Stimulated activated CD8-positive, alpha-beta memory T cell treated with anti-CD3 and anti-CD28 coated beads, Interleukin-12 subunit alpha, Interleukin-12 subunit beta, amount 100 ng/mL, for 4 hours (primary cell): ENCODE measurements around the gene GAMT.
"Not testable (repeated sequence)": the region's sequence is repeated elsewhere in the genome, so short reads cannot be mapped to it uniquely, and the experiment has no call there.

Source experiments
- DNase-seq: peaks from one replicate; pipeline ENCODE4 v3.0.0-alpha.2; 2020; ENCODE audit warnings: low read depth

The GAMT gene

DNA sequence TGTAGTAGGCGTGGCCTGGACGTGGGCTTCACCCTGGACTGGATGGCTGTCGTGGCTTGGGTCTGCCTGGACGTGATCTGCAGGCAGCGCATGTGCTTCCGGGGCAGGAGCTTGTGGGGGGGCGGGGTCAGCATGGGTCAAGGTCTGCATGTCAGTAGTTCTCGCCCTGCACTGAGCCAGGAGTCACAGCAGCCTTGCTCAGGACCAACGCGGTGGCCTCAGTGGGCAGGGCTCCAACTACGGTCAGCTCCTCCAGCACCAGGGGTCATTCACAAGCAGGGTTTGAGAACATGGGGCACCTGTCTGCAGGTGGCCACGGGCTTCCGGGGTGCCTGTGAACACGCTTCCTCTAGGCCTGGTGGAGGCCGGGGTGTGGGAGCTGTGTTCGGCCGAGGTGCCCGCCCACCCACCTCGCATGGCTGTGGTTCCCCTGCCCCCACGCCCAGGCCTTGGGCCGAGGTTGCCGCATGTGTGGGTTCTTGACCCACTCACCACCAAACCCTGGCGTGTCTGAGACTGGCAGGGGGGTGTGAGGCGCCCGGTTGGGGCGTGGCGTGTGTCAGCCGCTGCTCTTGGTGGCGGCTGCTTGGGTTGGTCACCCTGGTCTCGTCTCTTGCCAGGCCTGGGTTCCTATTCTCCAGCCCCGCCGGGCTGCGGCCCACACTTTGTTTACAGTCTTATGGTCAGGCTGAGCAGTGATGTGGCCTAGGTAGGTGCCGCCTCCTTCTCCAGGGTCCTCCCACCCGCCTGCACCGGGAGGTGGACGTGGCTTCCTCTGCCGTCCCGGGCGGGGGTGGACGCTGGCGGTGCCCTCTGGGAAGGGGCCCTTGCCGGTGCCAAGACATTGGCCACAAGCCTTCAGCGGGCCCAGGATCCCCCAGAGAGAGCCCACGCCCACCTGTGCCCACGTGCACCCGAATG, 32.0 kb upstream of the GAMT start:
- DNase-seq = no peak

GRCh38 chr19:1432507-1432887, 31.2 kb upstream of the GAMT start:
- DNase-seq = no peak

- DNase-seq = no peak
Observed at GRCh38 chr19:1431759-1432506, 30.6 kb upstream of the GAMT start.

DNA sequence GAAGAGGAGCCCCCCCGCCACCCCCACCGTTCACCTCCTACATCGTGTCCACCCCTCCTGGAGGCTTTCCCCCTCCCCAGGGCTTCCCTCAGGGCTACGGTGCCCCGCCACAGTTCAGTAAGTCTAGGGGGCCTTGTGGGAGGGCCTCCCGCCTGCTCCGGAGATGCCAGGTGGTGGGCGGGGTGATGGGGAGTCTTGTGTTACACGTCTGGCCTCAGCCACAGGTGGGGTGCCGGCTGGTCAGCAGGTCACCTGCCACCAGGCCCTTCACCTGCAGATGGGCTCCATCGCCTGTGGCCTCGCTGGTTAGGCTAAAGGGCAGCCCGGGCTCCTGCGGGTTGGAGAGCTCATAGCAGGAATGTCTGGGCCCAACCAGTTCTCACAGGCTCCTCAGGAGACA, 28.9 kb upstream of the GAMT start:
- no peak for DNase-seq

DNA sequence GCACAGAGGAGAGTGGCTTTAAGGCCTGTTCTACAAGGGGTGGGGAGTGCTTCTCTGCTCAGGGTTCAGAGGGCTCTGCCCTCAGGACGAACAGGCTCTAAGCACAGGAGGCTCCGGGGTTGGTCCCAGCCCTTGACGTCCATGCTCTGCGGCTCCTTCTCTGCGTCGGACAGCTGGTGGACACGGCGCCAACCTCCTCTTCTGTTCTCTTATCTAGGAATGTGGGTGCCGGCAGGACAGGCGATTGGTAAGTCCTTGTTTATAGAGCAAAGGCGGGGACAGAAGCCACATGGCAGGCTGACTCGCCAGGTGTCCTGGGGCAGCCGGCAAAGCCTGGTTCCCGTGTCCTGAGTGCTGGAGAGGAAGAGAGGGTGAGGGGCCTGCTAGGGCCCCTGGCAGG, 28.4 kb upstream of the GAMT start:
- no peak for DNase-seq

- no peak for DNase-seq
Observed at GRCh38 chr19:1428738-1429391, 27.5 kb upstream of the GAMT start.

GRCh38 chr19:1427221-1427920, 26.0 kb upstream of the GAMT start:
- no peak for DNase-seq

DNA sequence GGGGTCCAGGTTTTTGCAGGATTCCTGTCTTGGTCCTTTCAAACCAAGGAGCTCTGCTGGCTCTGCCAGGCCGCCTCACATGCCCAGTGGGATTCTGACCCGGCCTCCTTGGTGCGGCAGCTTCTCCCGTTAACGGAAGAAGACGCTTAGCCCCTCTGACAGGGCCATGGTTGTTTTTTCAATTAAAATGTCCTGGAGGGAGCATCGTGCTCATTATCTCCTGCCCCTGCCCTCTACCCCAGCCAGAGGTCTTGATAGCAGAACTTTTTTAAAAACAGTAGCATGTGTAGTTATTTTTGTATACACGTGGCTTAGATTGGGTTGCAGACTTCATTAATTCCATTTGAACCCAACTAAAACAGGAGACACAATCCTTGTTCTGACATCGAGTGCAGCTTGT, 25.4 kb upstream of the GAMT start:
- DNase-seq = no peak

- DNase-seq = no peak
Observed at GRCh38 chr19:1425902-1426301, 24.6 kb upstream of the GAMT start.

- DNase-seq = no peak
Observed at GRCh38 chr19:1425102-1425837, 23.9 kb upstream of the GAMT start.

- no peak for DNase-seq
Observed at GRCh38 chr19:1424192-1424955, 23.0 kb upstream of the GAMT start.

GRCh38 chr19:1423436-1424191, 22.3 kb upstream of the GAMT start:
- DNase-seq = no peak

GRCh38 chr19:1422943-1423342, 21.6 kb upstream of the GAMT start:
- no peak for DNase-seq

DNA sequence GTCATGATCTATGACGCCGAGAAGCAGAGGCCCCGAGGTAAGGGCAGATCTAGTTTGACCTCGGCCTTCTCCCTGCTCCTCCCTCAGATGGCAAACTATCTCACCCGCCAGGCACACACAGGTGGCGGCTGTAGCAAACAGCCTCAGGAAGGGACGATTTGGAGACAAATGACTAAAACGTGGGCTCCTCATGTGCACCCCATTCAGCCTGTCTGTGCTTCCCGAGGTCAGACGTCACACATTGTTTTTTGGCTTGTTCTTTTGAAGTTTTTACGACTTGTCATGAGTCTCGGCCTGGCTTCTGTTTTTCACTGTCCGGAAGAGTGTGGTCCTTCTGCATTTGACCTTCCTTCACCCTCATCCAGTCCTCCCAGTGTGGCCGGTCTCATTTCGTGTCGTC, 21.0 kb upstream of the GAMT start:
- no peak for DNase-seq

GRCh38 chr19:1421958-1422305, 20.6 kb upstream of the GAMT start:
- no peak for DNase-seq

GRCh38 chr19:1421218-1421957, 20.0 kb upstream of the GAMT start:
- DNase-seq = no peak

- DNase-seq = no peak
Observed at GRCh38 chr19:1420590-1420989, 19.2 kb upstream of the GAMT start.

DNA sequence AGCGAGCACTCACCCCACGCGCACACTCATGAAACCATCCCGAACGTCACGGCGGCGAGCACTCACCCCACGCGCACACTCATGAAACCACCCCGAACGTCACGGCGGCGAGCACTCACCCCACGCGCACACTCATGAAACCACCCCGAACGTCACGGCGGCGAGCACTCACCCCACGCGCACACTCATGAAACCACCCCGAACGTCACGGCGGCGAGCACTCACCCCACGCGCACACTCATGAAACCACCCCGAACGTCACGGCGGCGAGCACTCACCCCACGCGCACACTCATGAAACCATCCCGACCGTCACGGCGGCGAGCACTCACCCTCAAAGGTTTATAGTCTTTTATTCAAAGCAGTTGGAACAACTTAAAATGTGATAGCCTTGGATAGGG, 18.7 kb upstream of the GAMT start:
- DNase-seq = not testable (repeated sequence)

DNA sequence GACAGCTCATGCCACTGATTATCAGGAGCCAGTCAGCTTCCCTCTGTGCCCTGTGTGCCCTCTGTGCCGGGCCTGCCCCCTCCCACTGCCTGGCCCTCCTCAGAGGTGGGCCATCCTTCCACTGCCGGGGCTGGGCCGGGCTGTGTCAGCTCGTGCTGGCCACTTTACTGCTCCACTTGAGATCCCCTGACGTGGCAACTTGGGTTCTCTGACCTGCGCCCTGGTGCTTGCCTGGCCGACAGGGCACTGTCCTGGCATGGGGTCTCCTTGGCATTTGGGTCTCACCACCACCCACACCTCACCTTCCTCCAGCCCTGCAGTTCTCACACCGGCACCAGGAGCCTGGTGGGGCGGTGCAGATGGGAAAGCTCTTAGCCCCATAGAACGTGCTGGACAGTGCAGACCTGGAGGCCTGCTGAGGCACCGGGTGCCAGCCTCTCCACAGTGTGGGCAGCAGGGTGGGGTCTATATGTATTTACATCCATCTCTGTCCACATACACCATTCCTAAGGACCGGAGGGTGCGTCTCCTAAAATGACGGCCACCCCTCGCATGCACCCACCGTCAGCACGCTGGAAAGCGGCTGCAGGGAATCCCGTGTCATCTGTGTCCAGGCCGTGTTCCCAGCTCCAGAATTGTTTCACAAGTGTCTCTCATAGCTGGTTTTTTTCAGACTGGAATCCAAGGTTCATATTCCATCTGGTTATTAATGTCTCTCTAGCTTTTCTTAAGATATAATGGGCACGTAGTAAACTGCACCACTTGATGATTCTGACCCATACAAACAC, 17.8 kb upstream of the GAMT start:
- no peak for DNase-seq
